NCI-H2081 (cell line): ENCODE results near the gene TMEM107.

Source experiments
- DNase-seq, 2 experiments: peaks; one replicate each; lab custom pipeline; 2025; lab: John Stamatoyannopoulos, UW

TMEM107 gene

DNA sequence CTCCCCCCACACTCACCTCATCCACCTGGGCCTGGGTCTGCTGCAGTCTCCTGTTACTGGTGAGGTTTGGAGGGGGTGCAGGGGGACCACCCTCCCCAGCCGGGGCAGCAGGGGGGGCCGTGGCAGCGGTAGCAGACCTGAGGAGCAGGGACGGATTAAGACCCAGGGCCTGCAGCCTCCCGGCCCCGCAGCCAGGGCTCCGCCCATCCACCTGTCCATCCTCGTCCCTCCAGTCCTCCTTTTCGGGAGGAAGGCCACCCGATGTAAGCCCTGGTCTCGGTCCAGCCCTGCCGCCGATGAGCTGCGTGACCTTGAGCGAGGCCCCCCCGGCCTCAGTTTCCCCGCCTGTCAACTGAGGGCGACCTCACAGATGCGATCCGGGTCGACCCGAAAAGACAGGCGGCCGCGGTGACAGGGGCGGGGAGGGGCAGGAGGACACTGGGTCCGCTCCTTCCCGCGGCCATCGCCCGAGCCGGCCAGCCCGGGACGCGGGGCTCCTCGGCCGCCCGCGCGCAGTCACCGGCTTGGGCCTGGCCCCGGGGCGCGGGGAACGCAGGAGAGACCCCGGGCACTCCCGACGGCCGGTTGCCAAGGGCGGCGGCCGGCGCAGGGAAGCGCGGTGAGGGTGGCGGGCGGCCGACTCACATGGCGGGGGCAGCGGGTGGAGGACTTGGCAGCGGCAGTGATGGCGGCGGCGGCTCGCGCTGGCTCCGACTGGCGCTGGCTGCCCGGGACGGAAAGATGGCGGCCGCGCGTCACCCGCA is 13.8 kb downstream of the TMEM107 start, which contains the start of gene VAMP2:
Gene VAMP2 (minus strand): TSS at position 716 of the 764 bp plus-strand sequence. CDS start 69 bp downstream, at position 647.
- DNase-seq, result peak; percentile 19 to 38

DNA sequence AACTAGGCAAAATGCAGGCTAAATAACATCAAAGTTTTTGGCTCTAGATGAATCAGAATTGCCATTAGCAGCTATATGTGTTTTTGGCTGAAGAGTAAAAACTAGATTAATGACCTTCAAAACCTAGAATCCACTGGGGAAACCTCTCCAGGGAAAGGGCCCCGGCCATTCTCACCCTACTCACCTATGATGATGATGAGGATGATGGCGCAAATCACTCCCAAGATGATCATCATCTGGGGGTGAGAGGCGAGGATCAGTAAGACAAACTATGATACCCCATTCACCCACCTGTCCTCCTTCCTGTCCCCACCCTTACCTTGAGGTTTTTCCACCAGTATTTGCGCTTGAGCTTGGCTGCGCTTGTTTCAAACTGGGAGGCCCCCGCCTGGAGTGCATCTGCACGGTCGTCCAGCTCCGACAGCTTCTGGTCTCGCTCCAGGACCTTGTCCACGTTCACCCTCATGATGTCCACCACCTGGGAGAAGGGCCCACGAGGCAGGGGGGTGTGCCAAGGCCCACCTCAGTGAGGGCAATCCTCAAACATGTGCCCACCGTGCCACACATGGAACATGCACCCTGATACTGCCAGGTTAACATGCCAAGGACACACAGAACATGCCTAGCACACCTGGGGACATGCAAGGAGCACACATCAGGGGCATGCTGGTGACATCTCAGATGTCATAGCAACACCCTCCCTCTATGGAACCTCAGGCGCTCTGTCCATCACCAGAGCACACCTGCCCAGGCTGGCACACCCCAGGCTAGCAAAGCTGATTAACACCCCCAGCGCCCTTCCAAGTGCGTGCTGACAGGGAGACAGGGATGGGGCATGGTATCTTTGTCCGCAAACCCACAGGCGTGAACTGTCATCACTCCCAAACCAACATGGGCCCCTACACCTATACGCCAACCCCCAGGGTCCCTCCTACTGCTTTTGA is 14.6 kb downstream of the TMEM107 start:
- no peak for DNase-seq

DNA sequence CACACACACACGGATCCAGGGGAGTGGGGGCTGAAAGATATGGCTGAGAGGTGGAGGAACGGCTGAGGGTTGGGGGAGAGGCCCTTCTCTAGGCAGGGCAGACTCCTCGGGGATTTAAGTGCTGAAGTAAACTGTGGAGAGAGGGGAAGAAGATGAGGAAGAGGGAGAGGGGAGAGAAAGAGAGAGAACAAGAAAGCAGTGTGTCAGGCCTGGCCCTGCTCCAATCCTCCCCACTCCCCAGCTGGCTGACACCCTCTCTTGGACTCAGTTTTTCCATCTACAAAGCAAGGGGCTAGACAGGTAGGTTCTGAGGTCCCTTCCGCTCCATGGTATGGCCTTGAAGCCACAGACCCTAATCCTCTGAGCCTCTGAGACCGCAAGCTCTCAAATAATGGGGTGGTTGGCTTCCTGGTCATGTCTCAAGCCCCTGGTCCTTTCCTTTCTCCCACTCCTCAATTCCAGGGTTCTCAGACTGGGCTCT is 15.4 kb downstream of the TMEM107 start:
- DNase-seq, result no peak

DNA sequence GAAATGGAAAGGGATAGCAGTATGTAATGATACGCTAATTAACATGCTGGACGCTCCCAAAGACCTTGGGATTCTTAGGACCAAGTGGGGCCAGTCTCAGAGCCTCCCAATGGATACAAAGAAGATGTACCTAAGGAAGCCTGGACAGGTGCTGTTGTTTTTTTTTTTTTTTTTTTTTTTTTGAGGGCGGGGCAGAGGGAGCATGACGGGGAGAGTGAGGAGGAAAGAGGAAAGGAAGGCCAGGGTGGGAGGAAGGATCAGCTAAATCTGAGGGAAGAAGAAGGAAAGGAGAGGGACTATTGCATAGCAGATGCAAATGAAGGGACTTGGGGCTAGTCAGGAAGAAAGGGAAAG is 16.0 kb downstream of the TMEM107 start:
- DNase-seq, result no peak

DNA sequence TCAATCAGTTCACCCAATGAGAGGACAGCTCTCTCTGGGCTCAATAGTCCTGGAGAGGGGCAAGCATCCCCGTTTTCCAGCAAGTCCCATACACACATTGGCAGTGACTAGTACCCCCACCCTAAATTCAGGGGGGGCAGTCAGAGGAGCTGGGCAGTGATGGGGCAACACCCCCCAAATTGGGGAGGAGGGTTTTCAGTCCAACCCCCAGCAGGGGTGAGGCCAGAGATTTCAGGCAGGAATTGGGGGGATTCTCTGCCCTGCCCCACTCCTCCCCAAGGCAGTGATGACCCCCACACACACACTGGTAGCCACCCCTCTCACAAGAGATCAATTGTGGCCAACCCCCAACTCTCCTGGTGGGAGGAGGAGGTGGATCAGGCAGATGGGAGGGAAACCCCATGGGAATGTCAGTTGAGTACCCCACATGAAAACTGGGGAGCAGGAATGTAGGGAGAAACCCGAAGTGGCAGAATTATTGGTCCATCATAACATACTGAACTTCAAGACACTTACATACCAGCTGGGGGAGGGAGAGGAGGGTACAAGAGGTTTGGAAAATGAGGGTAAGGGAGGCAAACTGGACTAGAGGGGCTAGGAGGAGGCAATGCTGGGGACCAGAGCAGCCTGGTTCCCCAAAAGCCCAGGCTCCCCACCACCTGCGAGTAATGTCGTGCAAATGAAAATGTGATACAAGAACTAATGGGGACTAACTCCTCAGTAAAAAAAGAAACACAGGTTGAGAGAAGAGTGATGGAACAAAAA is 16.5 kb downstream of the TMEM107 start:
- DNase-seq, result no peak

DNA sequence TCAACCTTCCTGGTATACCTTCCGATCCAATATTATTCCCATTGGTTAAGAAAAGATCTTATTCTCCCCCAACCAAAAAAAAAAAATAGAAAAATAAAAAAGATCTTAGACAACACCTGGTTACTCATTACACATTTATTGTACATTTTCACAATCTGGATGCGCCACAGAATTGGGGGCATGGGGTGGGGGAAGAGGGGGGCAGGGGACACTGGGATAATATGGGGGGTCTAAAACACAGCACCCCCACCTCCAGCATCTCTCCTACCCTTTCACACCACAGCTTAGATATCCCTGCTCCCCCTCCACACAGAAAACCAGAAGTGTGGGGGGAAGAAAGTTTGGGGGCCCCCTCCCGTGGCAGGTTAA is 17.2 kb downstream of the TMEM107 start:
- DNase-seq, result no peak

DNA sequence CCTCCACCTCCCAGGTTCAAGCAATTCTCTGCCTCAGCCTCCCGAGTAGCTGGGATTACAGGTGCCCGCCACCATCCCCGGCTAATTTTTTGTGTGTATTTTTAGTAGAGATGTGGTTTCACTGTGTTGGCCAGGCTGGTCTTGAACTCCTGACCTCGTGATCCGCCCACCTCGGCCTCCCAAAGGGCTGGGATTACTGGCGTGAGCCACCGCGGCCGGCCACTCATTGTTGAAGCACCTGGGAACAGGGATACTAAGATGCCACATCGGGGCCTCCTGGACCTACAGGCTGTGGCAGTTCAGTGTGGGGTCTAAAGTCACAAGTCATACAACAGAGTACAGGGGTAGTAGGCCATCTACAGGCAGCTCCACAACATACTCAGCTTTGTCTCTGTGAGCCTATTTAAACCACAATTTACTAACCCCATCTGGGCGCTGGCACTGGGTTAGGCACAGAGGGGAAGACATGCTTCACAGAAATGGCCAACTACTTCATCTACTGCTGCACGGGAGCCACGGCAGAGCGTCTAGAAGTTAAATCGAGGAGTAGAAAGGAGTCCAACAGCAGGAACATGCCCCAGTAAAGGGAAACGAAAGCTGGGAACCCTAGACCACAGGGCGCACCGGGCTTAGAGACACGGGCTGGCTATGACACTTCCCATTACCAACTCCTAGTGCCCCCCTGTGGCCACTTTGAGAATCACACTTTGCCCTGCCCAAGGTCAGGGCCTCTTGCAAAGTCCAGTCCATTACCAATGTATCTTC is 17.7 kb downstream of the TMEM107 start:
- peak; percentile 47 to 48 for DNase-seq

DNA sequence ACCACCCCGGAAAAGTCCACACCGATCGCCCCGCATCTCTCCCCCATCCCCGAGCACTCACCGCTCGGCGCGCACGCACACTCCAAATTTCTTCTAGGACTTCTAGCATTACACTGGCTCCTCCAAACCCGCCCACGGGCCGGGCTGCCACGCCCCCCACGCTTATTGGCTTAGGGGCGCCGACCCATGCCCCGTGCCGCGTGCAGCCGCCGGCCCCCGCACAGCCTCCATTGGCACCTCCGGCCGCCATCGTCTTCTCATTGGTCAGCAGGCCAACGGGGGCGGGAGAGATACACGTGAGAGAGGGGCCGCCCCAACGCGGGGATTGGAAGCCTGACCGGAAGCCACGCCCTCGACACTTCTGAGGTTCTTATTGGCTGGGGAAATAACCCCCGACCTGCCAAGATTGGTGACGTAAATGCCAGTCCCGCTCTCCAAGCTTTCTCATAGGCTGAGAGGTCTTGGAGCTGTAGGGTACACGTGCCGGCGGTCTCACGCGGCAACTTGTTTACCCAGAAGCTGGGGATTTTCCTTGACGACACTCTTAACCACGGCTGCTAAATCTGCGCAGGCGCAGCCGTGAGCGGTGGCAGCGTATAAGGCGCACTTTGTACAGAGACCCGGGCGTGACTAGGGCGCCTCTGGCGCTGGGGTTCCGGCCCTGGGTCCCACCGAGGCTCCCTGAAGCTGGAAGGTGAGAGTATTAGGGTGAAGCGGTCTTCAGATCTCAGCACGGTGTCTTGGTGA is 19.8 kb downstream of the TMEM107 start:
- peak; percentile 98 to 99 for DNase-seq

DNA sequence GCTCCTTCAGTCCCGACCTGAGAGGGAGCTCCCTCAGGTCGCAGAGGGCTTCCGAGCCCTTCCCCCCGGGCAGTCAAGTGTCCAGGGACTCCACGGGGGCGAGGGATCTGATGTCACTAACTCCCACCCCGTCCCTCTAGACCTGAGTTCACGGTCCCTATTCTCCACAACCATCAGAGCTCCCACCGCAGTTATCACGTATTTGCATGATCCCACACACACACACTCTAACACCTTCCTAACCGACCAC is 20.3 kb downstream of the TMEM107 start:
- no peak for DNase-seq

DNA sequence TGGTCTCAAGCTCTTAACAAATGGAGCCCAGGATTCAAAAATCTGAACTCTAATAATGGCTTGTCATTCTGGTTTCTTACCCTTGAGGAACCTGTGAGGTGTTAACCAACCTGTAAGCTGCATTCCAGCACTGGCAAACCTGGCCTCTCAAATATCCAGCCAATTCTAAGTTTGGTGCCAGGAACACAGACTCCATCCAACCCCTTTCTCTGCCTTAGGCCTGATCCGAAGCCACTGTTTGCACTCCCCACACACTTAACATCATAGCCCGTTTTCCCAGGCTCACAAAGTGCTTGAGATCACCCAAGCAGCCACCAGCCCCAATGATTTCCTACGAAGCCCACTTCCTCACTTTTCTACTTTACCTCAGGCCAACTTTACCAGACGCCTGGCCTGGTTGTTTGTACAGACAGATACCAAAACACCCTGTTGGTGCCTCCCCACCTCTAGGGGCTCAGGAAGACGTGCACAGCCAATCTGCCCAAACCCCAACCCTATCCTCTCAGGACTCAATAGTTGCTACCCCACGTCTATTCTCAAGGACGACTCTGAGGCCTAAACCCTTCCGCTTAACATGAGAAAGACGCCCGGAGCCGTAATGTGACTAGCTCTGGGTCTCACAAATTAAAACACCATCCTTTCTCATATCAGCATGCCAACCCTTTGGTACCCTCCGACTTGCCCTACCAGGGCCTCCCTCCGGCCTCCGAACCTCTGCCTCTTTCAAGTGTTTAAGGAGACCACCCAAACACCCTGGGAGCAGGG is 20.8 kb downstream of the TMEM107 start:
- DNase-seq, result no peak

DNA sequence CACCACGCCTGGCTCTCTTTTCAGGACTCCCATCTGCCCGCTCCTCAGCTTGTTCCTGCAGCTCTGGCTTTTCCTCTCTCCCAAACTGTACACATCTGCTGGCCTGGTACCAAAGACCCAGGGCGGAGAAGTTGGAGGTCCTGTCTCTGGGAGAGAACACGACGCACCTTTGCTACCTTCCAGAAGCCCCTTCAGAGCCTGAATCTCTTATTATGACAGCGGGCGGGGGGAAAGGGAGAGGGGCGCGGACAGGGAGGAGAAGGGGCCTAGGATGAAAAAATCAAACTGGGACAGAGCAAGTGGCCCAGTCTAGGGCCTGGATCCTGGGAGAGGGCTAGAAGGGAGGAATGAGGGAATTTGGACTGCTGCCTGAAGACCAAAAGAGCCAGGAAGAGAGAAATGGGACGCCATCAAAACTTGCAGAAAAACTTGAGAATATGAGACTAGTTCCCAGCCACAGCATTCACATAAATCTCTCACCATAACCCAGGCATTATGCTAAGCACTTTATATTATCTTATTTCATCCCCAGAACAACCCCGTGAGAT is 21.5 kb downstream of the TMEM107 start:
- DNase-seq, result no peak

DNA sequence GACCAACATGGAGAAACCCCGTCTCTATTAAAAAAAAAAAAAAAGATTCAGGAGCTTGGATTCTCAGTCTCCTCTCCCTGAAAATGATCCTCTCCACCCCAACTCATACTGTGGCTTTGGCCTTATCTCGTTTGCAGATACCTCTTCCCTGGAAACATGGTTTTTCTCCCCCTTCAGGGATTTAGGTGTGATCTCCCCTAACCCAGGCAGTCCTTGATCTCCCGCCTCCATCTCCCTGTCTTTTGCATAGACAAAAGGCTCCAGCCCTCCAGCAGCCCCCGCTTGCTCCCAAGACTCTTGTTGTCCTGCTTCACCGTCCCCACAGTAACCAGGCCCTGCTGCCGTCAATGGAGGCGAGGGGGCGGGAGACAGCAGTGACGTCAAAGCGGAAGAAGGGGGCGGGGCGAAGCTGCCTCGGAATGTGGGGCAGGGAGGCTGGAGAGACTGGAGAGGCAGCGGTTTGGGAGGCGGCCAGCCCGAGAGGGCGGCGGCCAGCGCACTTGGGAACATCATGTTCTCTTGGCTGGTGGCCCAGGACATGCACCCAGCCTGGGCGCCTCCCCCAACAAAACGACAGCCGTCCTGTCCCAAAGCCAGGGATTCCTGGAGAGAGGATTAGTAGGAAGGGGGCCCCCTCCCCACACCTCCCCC is 22.1 kb downstream of the TMEM107 start:
- DNase-seq, result no peak

DNA sequence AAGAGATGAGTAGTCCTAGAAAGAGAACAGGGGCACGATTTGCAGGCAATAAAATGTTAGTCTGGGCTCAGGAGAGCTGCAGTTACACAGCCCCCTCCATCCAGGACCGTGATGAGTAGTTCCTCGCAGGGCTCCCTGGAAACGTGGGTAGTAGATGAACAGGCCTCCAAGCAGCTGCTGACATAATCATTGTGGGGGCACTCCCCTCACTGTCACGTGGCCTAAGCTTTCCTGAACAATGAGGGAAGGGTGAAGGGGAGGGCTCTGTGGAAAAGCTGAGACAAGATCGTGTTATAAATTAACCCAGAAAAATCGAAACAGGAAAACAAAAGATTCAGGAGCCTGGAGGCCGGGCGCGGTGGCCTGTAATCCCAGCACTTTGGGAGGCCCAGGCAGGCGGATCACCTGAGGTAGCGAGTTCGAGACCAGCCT is 22.6 kb downstream of the TMEM107 start:
- DNase-seq, result no peak

DNA sequence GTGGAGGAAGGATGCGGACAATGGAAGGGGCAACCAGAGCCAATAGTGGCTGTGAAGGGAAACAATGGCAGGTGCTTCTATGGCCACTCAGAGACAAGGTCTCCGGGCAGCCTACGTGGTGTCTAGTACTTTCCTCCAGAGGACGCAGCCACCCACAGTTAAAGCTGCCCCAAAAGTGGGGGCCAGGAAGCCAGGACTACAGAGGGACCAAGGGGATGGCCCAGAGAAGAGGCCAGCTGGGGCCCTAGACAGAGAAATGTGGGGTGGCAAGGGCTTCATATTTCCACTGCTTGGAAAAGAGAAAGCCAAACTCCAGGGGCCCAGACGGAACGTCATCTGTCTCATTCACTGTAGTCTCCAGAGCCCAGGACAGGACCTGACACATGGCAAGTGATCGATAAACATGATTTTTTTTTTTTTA is 23.1 kb downstream of the TMEM107 start:
- no peak for DNase-seq

DNA sequence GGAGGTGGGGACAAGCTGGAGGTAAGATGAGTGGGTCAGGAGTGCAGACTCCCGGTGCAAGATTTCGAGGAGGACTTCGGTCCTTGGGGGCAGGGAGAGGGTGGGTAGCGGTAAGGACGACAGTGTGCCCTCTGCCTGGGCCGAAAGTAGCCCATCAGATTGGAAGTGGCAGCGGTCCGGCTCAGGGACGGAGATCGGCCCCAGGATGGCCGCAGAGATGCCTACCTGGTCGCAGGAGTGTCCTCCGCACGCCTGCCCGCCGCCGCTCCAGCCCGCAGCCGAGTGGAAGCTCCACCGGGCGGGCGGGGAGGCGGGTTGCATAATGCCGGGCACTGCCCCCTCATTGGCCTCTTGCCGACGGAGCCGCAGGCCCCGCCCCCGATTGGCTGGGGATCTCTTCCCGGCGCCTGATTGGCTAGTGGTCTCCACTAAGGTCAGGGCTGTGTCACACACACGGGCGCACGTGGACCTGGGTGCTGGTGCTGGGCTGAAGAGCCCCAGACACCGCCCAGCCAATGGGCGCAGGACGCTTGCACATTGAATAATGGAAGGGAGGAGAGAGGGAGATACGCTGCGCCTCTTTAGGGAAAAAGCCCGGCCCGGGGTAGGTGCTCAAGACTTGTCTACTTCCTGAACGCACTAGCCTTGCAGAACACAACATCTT is 23.9 kb downstream of the TMEM107 start, which contains the start of gene PER1:
Gene PER1 (minus strand): TSS at position 293 of the 664 bp plus-strand sequence. CDS start 1,698 bp downstream, outside the sequence.
- peak; percentile 82 to 87 for DNase-seq

DNA sequence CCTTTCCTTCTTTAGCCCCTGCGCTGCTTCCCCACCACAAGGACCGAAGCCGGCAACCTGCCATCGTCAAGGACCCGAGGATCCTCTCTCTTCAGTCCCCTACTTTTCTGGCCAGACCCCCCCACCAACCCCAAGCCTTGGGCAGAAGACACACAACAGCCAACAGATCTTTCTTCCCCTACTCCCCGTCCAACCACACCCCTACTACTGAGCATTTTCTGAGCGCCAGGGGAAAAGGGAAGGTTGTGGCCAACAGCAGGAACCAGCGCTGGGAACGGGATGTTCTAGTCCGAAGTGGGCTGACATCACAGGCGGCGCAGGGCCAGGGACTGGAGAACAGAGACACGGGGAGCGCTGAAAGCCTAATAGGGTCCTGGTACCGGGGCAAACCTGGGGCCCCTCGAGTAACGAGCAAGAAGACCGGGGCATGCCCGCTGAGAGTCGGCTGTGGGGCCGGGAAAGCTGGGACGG is 24.5 kb downstream of the TMEM107 start:
- no peak for DNase-seq

DNA sequence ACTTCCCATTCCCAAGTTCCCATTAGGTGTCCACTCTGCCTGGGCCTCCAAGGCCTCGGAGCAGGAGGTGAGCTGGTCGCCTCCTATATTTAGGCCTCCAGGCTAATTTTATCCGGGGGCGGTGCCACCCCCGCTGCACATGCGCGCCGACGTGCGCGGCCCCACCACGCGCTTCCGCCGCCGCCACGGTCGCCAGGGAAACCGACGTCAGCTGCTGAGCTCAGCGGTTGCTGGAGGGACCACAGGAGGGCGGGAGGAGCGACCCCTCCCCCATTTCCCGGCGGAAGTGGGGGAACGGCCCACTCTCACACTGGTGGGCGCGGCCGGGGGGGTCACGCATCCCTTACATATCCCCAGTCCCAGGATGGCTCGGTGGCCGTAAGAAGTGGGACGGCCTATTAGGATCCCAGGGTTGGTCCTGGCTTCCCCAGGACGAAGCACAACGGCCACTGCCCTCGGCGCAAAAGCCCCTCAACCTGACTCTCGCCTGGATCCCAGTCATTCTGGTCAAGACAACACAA is 25.0 kb downstream of the TMEM107 start:
- DNase-seq, result peak; percentile 70 to 78
